HepG2 (cell line): ENCODE results near the gene ALS2. TPM values are rescaled to one million over a fixed set of nuclear protein-coding genes. Genes with fewer than 3 reads are reported as not detected.

Source experiments
- EED ChIP-seq: sonication (generic); formaldehyde crosslinking; IDR thresholded peaks from 2 replicates; pipeline ENCODE4 v1.5.0; 2020; ENCODE audit warnings: mild to moderate bottlenecking, missing genetic modification reagents
- KAT7 ChIP-seq: IDR thresholded peaks from 2 replicates; pipeline ENCODE4 v1.6.1; 2018; ENCODE audit warnings: borderline replicate concordance, missing compliant biosample characterization
- NPAS2 ChIP-seq: sonication (generic); formaldehyde crosslinking; IDR thresholded peaks from 2 replicates; pipeline ENCODE4 v1.8.0; 2022; ENCODE audit warnings: mild to moderate bottlenecking, missing genetic modification reagents, borderline replicate concordance
- ZHX2 ChIP-seq, 2 experiments: sonication (generic) in 1 of 2; formaldehyde crosslinking in 1 of 2; IDR thresholded peaks; 2 replicates each; pipeline versions ENCODE4 v1.6.1 to v1.9.0; 2014 to 2022; ENCODE audit warnings: antibody characterized with exemption in 1 of 2, borderline replicate concordance in 1 of 2, inconsistent platforms in 1 of 2, low read depth in 1 of 2, missing genetic modification reagents in 1 of 2
- ZNF746 ChIP-seq: sonication (generic); formaldehyde crosslinking; IDR thresholded peaks from 2 replicates; pipeline ENCODE4 v1.8.0; 2022; ENCODE audit warnings: mild to moderate bottlenecking, missing genetic modification reagents
- ZNF83 ChIP-seq: sonication (generic); formaldehyde crosslinking; IDR thresholded peaks from 2 replicates; pipeline ENCODE4 v1.4.0; 2020; ENCODE audit warnings: missing genetic modification reagents, mild to moderate bottlenecking, borderline replicate concordance
- polyA plus RNA-seq, 8 experiments: library from polyadenylated mRNA; depleted of rRNA in 3 of 8; stranded (reverse) in 7 of 8; unstranded in 1 of 8; fragments of >200 nt; fragmentation: Illumina TruSeq in 4 of 8; extraction: Trizol in 4 of 8; gene quantifications; 2 replicates each; pipeline versions ENCODE4 v1.2.1 to v1.2.3, GENCODE V29; 2011 to 2016; ENCODE audit warnings: low read depth in 4 of 8, missing spikeins in 1 of 8, mixed read lengths in 1 of 8; ENCODE audit not compliant: insufficient read depth in 1 of 8
- total RNA-seq, 5 experiments: library from RNA; depleted of rRNA; stranded (reverse); fragments of >200 nt; fragmentation: Illumina TruSeq; extraction: Trizol; gene quantifications; 2 replicates each; pipeline ENCODE4 v1.2.3, GENCODE V29; 2016; ENCODE audit warnings: low read depth in 1 of 5
- TF ChIP-seq, protein P1 (sequence below): sonication (generic); formaldehyde crosslinking; IDR thresholded peaks from 2 replicates; pipeline ENCODE4 v1.5.0; 2020; ENCODE audit warnings: missing genetic modification reagents
- TF ChIP-seq, protein P2 (sequence below): sonication (generic); formaldehyde crosslinking; IDR thresholded peaks from 2 replicates; pipeline ENCODE4 v1.4.0; 2020; ENCODE audit warnings: missing genetic modification reagents, borderline replicate concordance
- TF ChIP-seq, protein P3 (sequence below): IDR thresholded peaks from 2 replicates; pipeline ENCODE4 v1.6.1; 2016

ALS2 gene
- total and polyA plus RNA-seq, 2 of the 13 experiments (the other 11 are each of a cell fraction or from before 2014, with no cell fraction given), result 12.7 to 19.3 TPM

- TF ChIP-seq, protein P1, sequence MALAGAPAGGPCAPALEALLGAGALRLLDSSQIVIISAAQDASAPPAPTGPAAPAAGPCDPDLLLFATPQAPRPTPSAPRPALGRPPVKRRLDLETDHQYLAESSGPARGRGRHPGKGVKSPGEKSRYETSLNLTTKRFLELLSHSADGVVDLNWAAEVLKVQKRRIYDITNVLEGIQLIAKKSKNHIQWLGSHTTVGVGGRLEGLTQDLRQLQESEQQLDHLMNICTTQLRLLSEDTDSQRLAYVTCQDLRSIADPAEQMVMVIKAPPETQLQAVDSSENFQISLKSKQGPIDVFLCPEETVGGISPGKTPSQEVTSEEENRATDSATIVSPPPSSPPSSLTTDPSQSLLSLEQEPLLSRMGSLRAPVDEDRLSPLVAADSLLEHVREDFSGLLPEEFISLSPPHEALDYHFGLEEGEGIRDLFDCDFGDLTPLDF (CRISPR knock-in tag), result no peak
- TF ChIP-seq KAT7 (CRISPR knock-in tag), result peak; percentile 68; the same call in 1 of the 2 replicates
- TF ChIP-seq ZNF746 (CRISPR knock-in tag), result 0 out of 2 replicates have a peak, but pooled peaks have one; percentile 11
- no peak for TF ChIP-seq NPAS2 (CRISPR knock-in tag)
- TF ChIP-seq, protein P2, sequence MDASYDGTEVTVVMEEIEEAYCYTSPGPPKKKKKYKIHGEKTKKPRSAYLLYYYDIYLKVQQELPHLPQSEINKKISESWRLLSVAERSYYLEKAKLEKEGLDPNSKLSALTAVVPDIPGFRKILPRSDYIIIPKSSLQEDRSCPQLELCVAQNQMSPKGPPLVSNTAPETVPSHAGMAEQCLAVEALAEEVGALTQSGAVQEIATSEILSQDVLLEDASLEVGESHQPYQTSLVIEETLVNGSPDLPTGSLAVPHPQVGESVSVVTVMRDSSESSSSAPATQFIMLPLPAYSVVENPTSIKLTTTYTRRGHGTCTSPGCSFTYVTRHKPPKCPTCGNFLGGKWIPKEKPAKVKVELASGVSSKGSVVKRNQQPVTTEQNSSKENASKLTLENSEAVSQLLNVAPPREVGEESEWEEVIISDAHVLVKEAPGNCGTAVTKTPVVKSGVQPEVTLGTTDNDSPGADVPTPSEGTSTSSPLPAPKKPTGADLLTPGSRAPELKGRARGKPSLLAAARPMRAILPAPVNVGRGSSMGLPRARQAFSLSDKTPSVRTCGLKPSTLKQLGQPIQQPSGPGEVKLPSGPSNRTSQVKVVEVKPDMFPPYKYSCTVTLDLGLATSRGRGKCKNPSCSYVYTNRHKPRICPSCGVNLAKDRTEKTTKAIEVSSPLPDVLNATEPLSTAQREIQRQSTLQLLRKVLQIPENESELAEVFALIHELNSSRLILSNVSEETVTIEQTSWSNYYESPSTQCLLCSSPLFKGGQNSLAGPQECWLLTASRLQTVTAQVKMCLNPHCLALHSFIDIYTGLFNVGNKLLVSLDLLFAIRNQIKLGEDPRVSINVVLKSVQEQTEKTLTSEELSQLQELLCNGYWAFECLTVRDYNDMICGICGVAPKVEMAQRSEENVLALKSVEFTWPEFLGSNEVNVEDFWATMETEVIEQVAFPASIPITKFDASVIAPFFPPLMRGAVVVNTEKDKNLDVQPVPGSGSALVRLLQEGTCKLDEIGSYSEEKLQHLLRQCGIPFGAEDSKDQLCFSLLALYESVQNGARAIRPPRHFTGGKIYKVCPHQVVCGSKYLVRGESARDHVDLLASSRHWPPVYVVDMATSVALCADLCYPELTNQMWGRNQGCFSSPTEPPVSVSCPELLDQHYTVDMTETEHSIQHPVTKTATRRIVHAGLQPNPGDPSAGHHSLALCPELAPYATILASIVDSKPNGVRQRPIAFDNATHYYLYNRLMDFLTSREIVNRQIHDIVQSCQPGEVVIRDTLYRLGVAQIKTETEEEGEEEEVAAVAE (CRISPR knock-in tag), result peak; percentile 36; the same call in 1 of the 2 replicates
- no peak for TF ChIP-seq ZNF83 (CRISPR knock-in tag)
- no peak for TF ChIP-seq EED
- TF ChIP-seq, protein P3, sequence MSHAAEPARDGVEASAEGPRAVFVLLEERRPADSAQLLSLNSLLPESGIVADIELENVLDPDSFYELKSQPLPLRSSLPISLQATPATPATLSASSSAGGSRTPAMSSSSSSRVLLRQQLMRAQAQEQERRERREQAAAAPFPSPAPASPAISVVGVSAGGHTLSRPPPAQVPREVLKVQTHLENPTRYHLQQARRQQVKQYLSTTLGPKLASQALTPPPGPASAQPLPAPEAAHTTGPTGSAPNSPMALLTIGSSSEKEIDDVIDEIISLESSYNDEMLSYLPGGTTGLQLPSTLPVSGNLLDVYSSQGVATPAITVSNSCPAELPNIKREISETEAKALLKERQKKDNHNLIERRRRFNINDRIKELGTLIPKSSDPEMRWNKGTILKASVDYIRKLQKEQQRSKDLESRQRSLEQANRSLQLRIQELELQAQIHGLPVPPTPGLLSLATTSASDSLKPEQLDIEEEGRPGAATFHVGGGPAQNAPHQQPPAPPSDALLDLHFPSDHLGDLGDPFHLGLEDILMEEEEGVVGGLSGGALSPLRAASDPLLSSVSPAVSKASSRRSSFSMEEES (CRISPR knock-in tag), result peak; percentile 85
- peak; percentile 94 for TF ChIP-seq ZHX2 (IDR thresholded peaks at IDR 0.05; ENCODE audit: low read depth)
- TF ChIP-seq ZHX2 (CRISPR knock-in tag; IDR thresholded peaks at IDR 0.05; ENCODE audit: borderline replicate concordance), result 0 out of 2 replicates have a peak, but pooled peaks have one; percentile 92
These were observed at the start of gene ALS2 (continued) for GRCh38 chr2:201780674-201781493.
